Keratinocyte (primary cell): Measurements from ENCODE around the gene CBLB. TPM values are rescaled to one million over a fixed set of nuclear protein-coding genes. Genes with fewer than 3 reads are reported as not detected.

Source experiments
- DNase-seq: peaks from one replicate; pipeline ENCODE4 v3.0.0-alpha.2; 2011; ENCODE audit warnings: low read depth, missing footprints, low spot score
- FAIRE-seq: peaks from 2 replicates; lab custom pipeline; 2011; peaks lifted over from hg19 to GRCh38; lab: Jason Lieb, UNC
- H2AFZ ChIP-seq: 2 replicates; pipeline ENCODE4 v1.6.0; 2012; ENCODE audit warnings: low read length, control low read depth, inconsistent platforms; ENCODE audit not compliant: control insufficient read depth
- H3K27ac ChIP-seq: 2 replicates; pipeline ENCODE4 v1.5.1; 2011; ENCODE audit warnings: low read length; ENCODE audit not compliant: control insufficient read depth, insufficient read depth
- H3K27me3 ChIP-seq: 3 replicates; pipeline ENCODE4 v1.6.0; 2011; ENCODE audit warnings: low read length; ENCODE audit not compliant: control insufficient read depth, insufficient read depth; ENCODE audit errors: extremely low read depth
- H3K36me3 ChIP-seq, 2 experiments: 2 replicates in 1 of 2; 3 replicates in 1 of 2; pipeline ENCODE4 v1.5.1; 2011; ENCODE audit warnings: low read length in 2 of 2, mild to moderate bottlenecking in 1 of 2; ENCODE audit not compliant: control insufficient read depth in 2 of 2, insufficient read depth in 2 of 2; ENCODE audit errors: extremely low read depth in 1 of 2
- H3K4me1 ChIP-seq: 3 replicates; pipeline ENCODE4 v1.5.1; 2011; ENCODE audit warnings: low read length; ENCODE audit not compliant: control insufficient read depth, insufficient read depth; ENCODE audit errors: extremely low read depth
- H3K4me2 ChIP-seq: 3 replicates; pipeline ENCODE4 v1.6.0; 2011; ENCODE audit warnings: low read depth, low read length; ENCODE audit not compliant: control insufficient read depth, insufficient read depth; ENCODE audit errors: extremely low read depth
- H3K4me3 ChIP-seq, 3 experiments: fragments of 200-600 bp in 1 of 3; sonication (generic) in 1 of 3; 2 replicates in 2 of 3; 3 replicates in 1 of 3; pipeline ENCODE4 v1.5.1; 2011 to 2016; ENCODE audit warnings: low read length in 3 of 3, mild to moderate bottlenecking in 3 of 3, control low read depth in 2 of 3, inconsistent platforms in 1 of 3, low read depth in 1 of 3, mixed read lengths in 1 of 3, mixed run types in 1 of 3, moderate library complexity in 1 of 3; ENCODE audit not compliant: control insufficient read depth in 2 of 3, insufficient read depth in 2 of 3; ENCODE audit errors: extremely low read depth in 1 of 3
- H3K79me2 ChIP-seq: 2 replicates; pipeline ENCODE4 v1.6.0; 2012; ENCODE audit warnings: low read length; ENCODE audit not compliant: control insufficient read depth, insufficient read depth
- H3K9ac ChIP-seq: 3 replicates; pipeline ENCODE4 v1.6.0; 2011; ENCODE audit warnings: low read length; ENCODE audit not compliant: control insufficient read depth, insufficient read depth; ENCODE audit errors: extremely low read depth
- H3K9me1 ChIP-seq: 3 replicates; pipeline ENCODE4 v1.6.0; 2011; ENCODE audit warnings: low read length; ENCODE audit not compliant: control insufficient read depth, insufficient read depth; ENCODE audit errors: extremely low read depth
- H3K9me3 ChIP-seq: 2 replicates; pipeline ENCODE4 v1.5.1; 2012; ENCODE audit warnings: low read depth, low read length; ENCODE audit not compliant: control insufficient read depth
- H4K20me1 ChIP-seq: 3 replicates; pipeline ENCODE4 v1.6.0; 2011; ENCODE audit warnings: low read length; ENCODE audit not compliant: control insufficient read depth, insufficient read depth; ENCODE audit errors: extremely low read depth
- CTCF ChIP-seq, 3 experiments: IDR thresholded peaks in 1 of 3; conservative IDR thresholded peaks in 1 of 3; optimal IDR thresholded peaks in 1 of 3; 2 replicates in 2 of 3; 3 replicates in 1 of 3; pipeline versions ENCODE3 to v1.5.1; 2011; ENCODE audit warnings: low read length in 3 of 3, mild to moderate bottlenecking in 3 of 3, moderate library complexity in 2 of 3, control low read depth in 1 of 3, inconsistent platforms in 1 of 3; ENCODE audit not compliant: insufficient read depth in 2 of 3; ENCODE audit errors: extremely low read depth in 1 of 3
- EZH2 ChIP-seq: IDR thresholded peaks from one replicate; pipeline ENCODE4 v1.6.1; 2012; ENCODE audit warnings: inconsistent platforms, mild to moderate bottlenecking, low read length, moderate library complexity
- dilution Hi-C: fragments of 300-500 bp; cut with MboI; formaldehyde crosslinking; loops from one replicate; pipeline ENCODE4 v1.7.0; 2020; ENCODE audit warnings: low sequenced_read_pairs; ENCODE audit not compliant: extremely low pct_ligation_motif_present
- polyA plus RNA-seq, 5 experiments: library from polyadenylated mRNA; depleted of rRNA in 3 of 5; stranded (reverse) in 3 of 5; stranded (forward) in 1 of 5; unstranded in 1 of 5; fragments of >200 nt; gene quantifications; 1 replicate in 1 of 5; 2 replicates in 3 of 5; 3 replicates in 1 of 5; pipeline versions ENCODE4 v1.2.1 to v1.2.3, GENCODE V29; 2011 to 2012; ENCODE audit warnings: missing spikeins in 2 of 5, low read depth in 1 of 5, low replicate concordance in 1 of 5

The CBLB gene
- polyA plus RNA-seq, 1 donor (not counting 4 experiments of a cell fraction or from before 2014, with no cell fraction given), result 13.6 TPM

- Histone ChIP-seq H4K20me1 (no peaks in the 10 kb centered on the region), H3K9ac (no peak overlapping the region), H3K9me1 (no peaks in the 10 kb centered on the region), H3K4me3 (no peak overlapping the region), H3K27ac (no peak overlapping the region), H3K79me2 (no peaks in the 10 kb centered on the region), H3K9me3 (no peaks in the 10 kb centered on the region), H2AFZ (no peak overlapping the region), H3K36me3 (no peaks in the 10 kb centered on the region), H3K4me1 (peaks cover 3% of the 10 kb centered on the region), H3K4me2 (no peak overlapping the region), H3K27me3 (no peaks in the 10 kb centered on the region)
- TF ChIP-seq EZH2, result no peak
- no peak for TF ChIP-seq CTCF (optimal IDR thresholded peaks at IDR 0.05 in 1 of 3, IDR thresholded peaks at IDR 0.05 in 1 of 3, conservative IDR thresholded peaks at IDR 0.05 in 1 of 3; ENCODE audit: extremely low read depth in 1 of 3, insufficient read depth in 2 of 3, low read length in 3 of 3)
- dilution Hi-C loops, result no loop called here
- FAIRE-seq (no peak), DNase-seq (no peak)
Measured at GRCh38 chr3:105847865-105848264, 20.9 kb downstream of the CBLB start.

- Histone ChIP-seq H3K9me3 (no peaks in the 10 kb centered on the region), H3K27ac (no peak overlapping the region), H3K4me3 (no peak overlapping the region), H3K27me3 (no peaks in the 10 kb centered on the region), H4K20me1 (no peaks in the 10 kb centered on the region), H3K79me2 (no peaks in the 10 kb centered on the region), H2AFZ (no peak overlapping the region), H3K9me1 (no peaks in the 10 kb centered on the region), H3K4me2 (no peak overlapping the region), H3K4me1 (peaks cover 3% of the 10 kb centered on the region), H3K9ac (no peak overlapping the region), H3K36me3 (no peaks in the 10 kb centered on the region)
- FAIRE-seq, result no peak
- no peak for DNase-seq
- dilution Hi-C loops, result no loop called here
- TF ChIP-seq EZH2, result no peak
- TF ChIP-seq CTCF (optimal IDR thresholded peaks at IDR 0.05 in 1 of 3, IDR thresholded peaks at IDR 0.05 in 1 of 3, conservative IDR thresholded peaks at IDR 0.05 in 1 of 3; ENCODE audit: extremely low read depth in 1 of 3, insufficient read depth in 2 of 3, low read length in 3 of 3), result no peak
Measured at GRCh38 chr3:105847452-105847851, 21.4 kb downstream of the CBLB start.
